K562 (cell line): Measurements from ENCODE around the gene MCU. TPM values are rescaled to one million over a fixed set of nuclear protein-coding genes. Genes with fewer than 3 reads are reported as not detected.

Experiments
- ATAC-seq: fragments of 200-7000 bp; cut with Tn5 transposase; 3 replicates; pipeline ENCODE4 v1.9.1; 2020; ENCODE audit warnings: moderate library complexity
- BruUV-seq: library from RNA; stranded (reverse); fragments of 400-500 nt; replicated peaks from 2 replicates; lab custom pipeline; 2021; lab: Mats Ljungman, UMichigan
- CTCF ChIA-PET: fragments of 300-600 bp; formaldehyde crosslinking; extraction: SDS; loops from one replicate; lab custom pipeline; 2021; ENCODE audit warnings: low intra/inter-chr PET ratio; lab: Yijun Ruan, JAX
- POLR2A ChIA-PET: fragments of 300-600, 350-650 bp; sonication (Branson Sonifier 250); formaldehyde crosslinking; extraction: SDS; loops from one replicate; lab custom pipeline; 2021; ENCODE audit warnings: antibody characterized with exemption, inconsistent platforms; lab: Yijun Ruan, JAX
- DNase-seq, 4 experiments: peaks; one replicate each; pipeline versions ENCODE4 v3.0.0 to v3.0.0-alpha.2; 2011 to 2018; ENCODE audit warnings: low spot score in 3 of 4, mixed read lengths in 3 of 4; ENCODE audit errors: extremely low read depth in 1 of 4
- FAIRE-seq: peaks from 2 replicates; lab custom pipeline; 2011; peaks lifted over from hg19 to GRCh38; lab: Jason Lieb, UNC
- H2AFZ ChIP-seq: 2 replicates; pipeline ENCODE4 v1.6.0; 2011; ENCODE audit warnings: low read depth, low read length, control low read depth, inconsistent platforms
- H3K27ac ChIP-seq: fragments of 200-600 bp; 3 replicates; pipeline ENCODE4 v1.8.0; 2011; ENCODE audit warnings: low read depth, mild to moderate bottlenecking, control low read depth, inconsistent platforms, low read length, moderate library complexity, mixed read lengths; ENCODE audit errors: extremely low read depth
- H3K27me3 ChIP-seq, 2 experiments: fragments of 300-600 bp in 1 of 2; 2 replicates in 1 of 2; 3 replicates in 1 of 2; pipeline versions ENCODE4 v1.6.0 to v1.8.0; 2011; ENCODE audit warnings: inconsistent platforms in 2 of 2, low read length in 2 of 2, mild to moderate bottlenecking in 1 of 2, mixed read lengths in 1 of 2, moderate library complexity in 1 of 2; ENCODE audit not compliant: control insufficient read depth in 2 of 2, insufficient read depth in 2 of 2
- H3K36me3 ChIP-seq: fragments of 300-600 bp; 3 replicates; pipeline ENCODE4 v1.8.0; 2011; ENCODE audit warnings: mild to moderate bottlenecking, low read length, inconsistent platforms; ENCODE audit not compliant: control insufficient read depth, insufficient read depth
- H3K4me1 ChIP-seq, 2 experiments: fragments of 200-600 bp in 1 of 2; replicated peaks in 1 of 2; 2 replicates in 1 of 2; 3 replicates in 1 of 2; pipeline versions ENCODE4 v1.5.1 to v1.8.0; 2011; ENCODE audit warnings: inconsistent platforms in 2 of 2, low read length in 2 of 2, mild to moderate bottlenecking in 1 of 2, mixed read lengths in 1 of 2, moderate library complexity in 1 of 2; ENCODE audit not compliant: control insufficient read depth in 2 of 2, insufficient read depth in 2 of 2
- H3K4me2 ChIP-seq: 2 replicates; pipeline ENCODE4 v1.6.1; 2011; ENCODE audit warnings: low read length, control low read depth, inconsistent platforms, mixed read lengths; ENCODE audit not compliant: insufficient read depth
- H3K4me3 ChIP-seq: fragments of 200-600 bp; sonication (generic), shearing (Covaris generic); 2 replicates; pipeline ENCODE4 v1.5.1; 2016; ENCODE audit warnings: control low read depth, inconsistent platforms
- H3K79me2 ChIP-seq: fragments of 200-600 bp; 3 replicates; pipeline ENCODE4 v1.8.0; 2011; ENCODE audit warnings: low read length, inconsistent platforms; ENCODE audit not compliant: control insufficient read depth, insufficient read depth
- H3K9ac ChIP-seq, 2 experiments: 2 replicates each; pipeline versions ENCODE4 v1.6.0 to v1.6.1; 2011; ENCODE audit warnings: low read depth in 2 of 2, low read length in 2 of 2, control low read depth in 1 of 2, inconsistent platforms in 1 of 2, mild to moderate bottlenecking in 1 of 2, mixed read lengths in 1 of 2; ENCODE audit not compliant: insufficient read depth in 1 of 2
- H3K9me1 ChIP-seq: one replicate; pipeline ENCODE4 v1.6.0; 2011; ENCODE audit warnings: inconsistent platforms, mild to moderate bottlenecking, low read length, moderate library complexity; ENCODE audit not compliant: control insufficient read depth, insufficient read depth
- H3K9me3 ChIP-seq: replicated peaks from 2 replicates; pipeline ENCODE4 v1.5.1; 2011; ENCODE audit warnings: low read depth, low read length, inconsistent platforms; ENCODE audit not compliant: control insufficient read depth, insufficient read depth
- H4K20me1 ChIP-seq: replicated peaks from 2 replicates; pipeline ENCODE4 v1.6.1; 2011; ENCODE audit warnings: low read length, inconsistent platforms, mixed read lengths; ENCODE audit not compliant: control insufficient read depth, insufficient read depth
- HDAC3 ChIP-seq: fragments of 450-650 bp; IDR thresholded peaks from 2 replicates; pipeline ENCODE4 v1.6.1; 2018; ENCODE audit warnings: borderline replicate concordance, mild to moderate bottlenecking, moderate library complexity; ENCODE audit not compliant: partially characterized antibody
- MAFF ChIP-seq: IDR thresholded peaks from 2 replicates; pipeline ENCODE4 v1.6.1; 2012; ENCODE audit warnings: low read length, improper control_type of control experiment
- POU5F1 ChIP-seq: fragments of 150-350 bp; IDR thresholded peaks from 2 replicates; pipeline ENCODE4 v1.6.1; 2014; ENCODE audit warnings: borderline replicate concordance, low read length, low read depth, mild to moderate bottlenecking; ENCODE audit not compliant: partially characterized antibody
- RBFOX2 ChIP-seq: fragments of 200-400 bp; formaldehyde crosslinking; IDR thresholded peaks from 2 replicates; pipeline ENCODE4 v1.6.1; 2017; ENCODE audit warnings: low read depth, mild to moderate bottlenecking, low read length, moderate library complexity
- RCOR1 ChIP-seq, 2 experiments: IDR thresholded peaks; 2 replicates each; pipeline ENCODE4 v1.6.1; 2012; ENCODE audit warnings: low read depth in 2 of 2, low read length in 2 of 2, borderline replicate concordance in 1 of 2, improper control_type of control experiment in 1 of 2
- SMAD3 ChIP-seq: fragments of 450-650 bp; formaldehyde crosslinking; conservative IDR thresholded peaks from 2 replicates; pipeline ENCODE4 v1.4.0; 2020; ENCODE audit warnings: mild to moderate bottlenecking
- TOE1 ChIP-seq, 2 experiments: fragments of 450-650 bp in 1 of 2; sonication (generic) in 1 of 2; formaldehyde crosslinking in 1 of 2; IDR thresholded peaks; 2 replicates each; pipeline versions ENCODE4 v1.7.1 to v1.8.0; 2016 to 2022; ENCODE audit warnings: borderline replicate concordance in 2 of 2, mild to moderate bottlenecking in 2 of 2, antibody characterized with exemption in 1 of 2, inconsistent platforms in 1 of 2, low read depth in 1 of 2, missing genetic modification reagents in 1 of 2, moderate library complexity in 1 of 2
- ZNF165 ChIP-seq: fragments of 250-450 bp; sonication (Bioruptor Pico); IDR thresholded peaks from 2 replicates; pipeline ENCODE4 v1.4.0; 2020; ENCODE audit warnings: borderline replicate concordance
- ZNF354B ChIP-seq: fragments of 250-450 bp; sonication (Bioruptor Pico); IDR thresholded peaks from 2 replicates; pipeline ENCODE4 v1.4.0; 2020
- WGBS: fragments of 100-300 bp; shearing (Covaris generic); methylation state at CpG from one replicate; pipeline ENCODE4 v1.1.6; 2016; ENCODE audit warnings: low coverage, mixed read lengths; ENCODE audit not compliant: insufficient coverage; ENCODE audit errors: missing lambda C conversion rate; 5-methylcytosine and 5-hydroxymethylcytosine counted together
- in situ Hi-C: fragments of 300-500 bp; cut with MboI; formaldehyde crosslinking; loops from 4 replicates; pipeline ENCODE4 v1.15.0; 2018; ENCODE audit warnings: inconsistent platforms, mixed read lengths
- intact Hi-C: fragments of 100-400 bp; cut with micrococcal nuclease; formaldehyde crosslinking; loops from 2 replicates; pipeline ENCODE4 v1.14.2; 2022
- polyA plus RNA-seq, 8 experiments: library from polyadenylated mRNA; depleted of rRNA in 4 of 8; stranded (reverse) in 5 of 8; unstranded in 3 of 8; fragments of >200 nt; fragmentation: Nextera tagmentation in 2 of 8; fragmentation: Illumina TruSeq in 1 of 8; extraction: Ambion mirVana in 2 of 8; extraction: Trizol in 1 of 8; gene quantifications; 2 replicates each; pipeline versions ENCODE4 v1.2.1 to v1.2.3, GENCODE V29; 2011 to 2014; ENCODE audit warnings: inconsistent platforms in 1 of 8, missing spikeins in 1 of 8
- total RNA-seq, 7 experiments: library from RNA; depleted of rRNA in 6 of 7; stranded (reverse); fragments of >200 nt in 6 of 7; fragmentation: Illumina TruSeq in 2 of 7; extraction: Trizol in 2 of 7; gene quantifications; 2 replicates each; pipeline versions ENCODE4 v1.2.1 to v1.2.3, GENCODE V29; 2011 to 2021; ENCODE audit warnings: low replicate concordance in 1 of 7
- TF ChIP-seq, protein P1 (sequence below): fragments of 250-450 bp; sonication (Bioruptor Pico); IDR thresholded peaks from 2 replicates; pipeline ENCODE4 v1.4.0; 2020; ENCODE audit warnings: borderline replicate concordance
- TF ChIP-seq, protein P2 (sequence below): fragments of 450-650 bp; IDR thresholded peaks from 2 replicates; pipeline ENCODE4 v1.6.1; 2014; ENCODE audit warnings: low read depth, mild to moderate bottlenecking, moderate library complexity, borderline replicate concordance

MCU gene
- total and polyA plus RNA-seq, 9 of the 15 experiments (the other 6 are each of a cell fraction or from before 2014, with no cell fraction given) = 8.2 to 88.8 (median 21.3) TPM

DNA sequence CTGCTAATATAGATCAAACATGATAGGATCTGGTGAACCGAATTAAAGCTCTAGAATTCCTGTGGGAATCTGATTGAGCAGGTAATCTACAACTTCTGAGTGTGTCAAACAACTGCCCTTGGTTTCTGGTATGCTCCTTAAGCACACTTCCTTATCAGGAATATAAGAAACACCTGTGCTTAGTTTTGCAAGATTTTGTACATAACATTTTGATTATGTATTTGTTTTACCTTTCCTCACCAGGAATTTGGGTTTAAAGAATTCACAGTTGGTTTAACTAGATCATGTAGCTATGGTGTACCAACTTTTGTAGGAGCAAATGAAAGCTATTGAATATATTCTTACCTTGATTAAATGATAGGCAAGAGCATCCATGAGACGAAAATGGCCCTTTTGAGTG is 40.6 kb downstream of the MCU start:
- no peaks in the 10 kb centered on the region for H3K27me3 ChIP-seq
- 0 out of 3 replicates have a peak, but pooled peaks cover 2% of the 10 kb centered on the region for H3K79me2 ChIP-seq
- ChIA-PET POLR2A (interaction anchor here (0.7 to 1.1 kb wide), 3 partner anchors 10 to 50 kb away, joined by 3 read pairs; no protein-coding TSS in a partner anchor), CTCF (no interaction called here)
- H3K4me2 ChIP-seq = no peak overlapping the region
- H3K9me3 ChIP-seq = no peaks in the 10 kb centered on the region
- ATAC-seq = no peak
- no peak overlapping the region for H3K9ac ChIP-seq
- in situ Hi-C loops (no loop called here), intact Hi-C loops (no loop called here)
- 18% methylated on average over 2 of the region's 2 CpGs for WGBS
- H4K20me1 ChIP-seq = no peaks in the 10 kb centered on the region
- no TSS peak for BruUV-seq
- no peak overlapping the region for H2AFZ ChIP-seq
- H3K9me1 ChIP-seq = no peaks in the 10 kb centered on the region
- H3K4me1 ChIP-seq = peaks cover 3 to 13% of the 10 kb centered on the region in 2 experiments; a peak in 3 of 5 replicates
- TF ChIP-seq ZNF165 (CRISPR knock-in tag) (no peak), ZNF354B (CRISPR knock-in tag) (no peak), SMAD3 (CRISPR knock-in tag) (no peak), MAFF (no peak), TOE1 (IDR thresholded peaks at IDR 0.05; ENCODE audit: borderline replicate concordance) (no peak), TOE1 (CRISPR knock-in tag; IDR thresholded peaks at IDR 0.05; ENCODE audit: borderline replicate concordance, low read depth) (no peak), HDAC3 (no peak), RCOR1 (IDR thresholded peaks at IDR 0.05; ENCODE audit: borderline replicate concordance in 1 of 2, low read depth in 2 of 2, low read length in 2 of 2) (no peak), POU5F1 (no peak), RBFOX2 (no peak)
- TF ChIP-seq, protein P1, sequence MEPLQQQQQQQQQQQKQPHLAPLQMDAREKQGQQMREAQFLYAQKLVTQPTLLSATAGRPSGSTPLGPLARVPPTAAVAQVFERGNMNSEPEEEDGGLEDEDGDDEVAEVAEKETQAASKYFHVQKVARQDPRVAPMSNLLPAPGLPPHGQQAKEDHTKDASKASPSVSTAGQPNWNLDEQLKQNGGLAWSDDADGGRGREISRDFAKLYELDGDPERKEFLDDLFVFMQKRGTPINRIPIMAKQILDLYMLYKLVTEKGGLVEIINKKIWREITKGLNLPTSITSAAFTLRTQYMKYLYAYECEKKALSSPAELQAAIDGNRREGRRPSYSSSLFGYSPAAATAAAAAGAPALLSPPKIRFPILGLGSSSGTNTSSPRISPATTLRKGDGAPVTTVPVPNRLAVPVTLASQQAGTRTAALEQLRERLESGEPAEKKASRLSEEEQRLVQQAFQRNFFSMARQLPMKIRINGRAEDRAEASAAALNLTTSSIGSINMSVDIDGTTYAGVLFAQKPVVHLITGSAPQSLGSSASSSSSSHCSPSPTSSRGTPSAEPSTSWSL (CRISPR knock-in tag) = no peak
- TF ChIP-seq, protein P2, sequence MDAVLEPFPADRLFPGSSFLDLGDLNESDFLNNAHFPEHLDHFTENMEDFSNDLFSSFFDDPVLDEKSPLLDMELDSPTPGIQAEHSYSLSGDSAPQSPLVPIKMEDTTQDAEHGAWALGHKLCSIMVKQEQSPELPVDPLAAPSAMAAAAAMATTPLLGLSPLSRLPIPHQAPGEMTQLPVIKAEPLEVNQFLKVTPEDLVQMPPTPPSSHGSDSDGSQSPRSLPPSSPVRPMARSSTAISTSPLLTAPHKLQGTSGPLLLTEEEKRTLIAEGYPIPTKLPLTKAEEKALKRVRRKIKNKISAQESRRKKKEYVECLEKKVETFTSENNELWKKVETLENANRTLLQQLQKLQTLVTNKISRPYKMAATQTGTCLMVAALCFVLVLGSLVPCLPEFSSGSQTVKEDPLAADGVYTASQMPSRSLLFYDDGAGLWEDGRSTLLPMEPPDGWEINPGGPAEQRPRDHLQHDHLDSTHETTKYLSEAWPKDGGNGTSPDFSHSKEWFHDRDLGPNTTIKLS = no peak
- H3K27ac ChIP-seq = no peak overlapping the region
- no peak for DNase-seq
- no peak overlapping the region for H3K4me3 ChIP-seq
- no peaks in the 10 kb centered on the region for H3K36me3 ChIP-seq
- FAIRE-seq = no peak
